OCI-LY3 (cell line): ENCODE data around the gene CCT4.
"Not testable (repeated sequence)": the region's sequence is repeated elsewhere in the genome, so short reads cannot be mapped to it uniquely, and the experiment has no call there.

ENCODE experiments used
- H2AFZ ChIP-seq: fragments of 200-600, 300-600 bp; shearing (Covaris generic); 2 replicates; pipeline ENCODE4 v1.6.0; 2014; ENCODE audit warnings: antibody characterized with exemption, low read depth, low read length
- H3K27ac ChIP-seq: fragments of 200-600, 300-600 bp; sonication (generic); 2 replicates; pipeline ENCODE4 v1.5.1; 2014; ENCODE audit warnings: mild to moderate bottlenecking, low read length, moderate library complexity, mixed read lengths
- H3K27me3 ChIP-seq: fragments of 200-600, 300-600 bp; sonication (generic); 2 replicates; pipeline ENCODE4 v1.6.1; 2014; ENCODE audit warnings: low read depth, low read length, mixed read lengths
- H3K36me3 ChIP-seq: fragments of 200-600, 300-600 bp; sonication (generic); replicated peaks from 2 replicates; pipeline ENCODE3; 2014; ENCODE audit warnings: low read depth, low read length, mixed read lengths
- H3K4me1 ChIP-seq: fragments of 300-600, 200-600 bp; sonication (generic); 2 replicates; pipeline ENCODE4 v1.6.1; 2014; ENCODE audit warnings: low read length, mixed read lengths
- H3K4me2 ChIP-seq: fragments of 200-600, 300-600 bp; sonication (generic); 2 replicates; pipeline ENCODE4 v1.6.1; 2014; ENCODE audit warnings: low read length, mixed read lengths
- H3K4me3 ChIP-seq: fragments of 300-600, 200-600 bp; sonication (generic); 2 replicates; pipeline ENCODE4 v1.5.1; 2014; ENCODE audit warnings: antibody characterized with exemption, mild to moderate bottlenecking, low read length, moderate library complexity
- H3K79me2 ChIP-seq: fragments of 300-600, 200-600 bp; shearing (Covaris generic); 2 replicates; pipeline ENCODE4 v1.6.1; 2014; ENCODE audit warnings: mild to moderate bottlenecking, low read length, mixed read lengths
- H3K9ac ChIP-seq: fragments of 300-600, 200-600 bp; shearing (Covaris generic); 2 replicates; pipeline ENCODE4 v1.6.0; 2014; ENCODE audit warnings: mild to moderate bottlenecking, low read length, moderate library complexity
- H3K9me3 ChIP-seq: fragments of 200-600, 300-600 bp; shearing (Covaris generic); 2 replicates; pipeline ENCODE4 v1.6.1; 2014; ENCODE audit warnings: low read length, mixed read lengths; ENCODE audit not compliant: insufficient read depth
- H4K20me1 ChIP-seq: fragments of 200-600, 300-600 bp; sonication (generic); 2 replicates; pipeline ENCODE4 v1.6.1; 2016; ENCODE audit warnings: low read length, mixed read lengths; ENCODE audit not compliant: insufficient read depth
- CTCF ChIP-seq: fragments of 200-600, 300-600 bp; sonication (generic); IDR thresholded peaks from 2 replicates; pipeline ENCODE4 v1.5.1; 2014; ENCODE audit warnings: antibody characterized with exemption, low read length, low read depth
- EZH2phosphoT487 ChIP-seq: fragments of 200-600 bp; shearing (Covaris generic); IDR thresholded peaks from 2 replicates; pipeline ENCODE4 v1.6.1; 2018; ENCODE audit warnings: antibody characterized with exemption, mixed run types, low read depth

Gene CCT4

GRCh38 chr2:61926531-61927477 is 38.3 kb upstream of the CCT4 start:
- H2AFZ ChIP-seq = no peak overlapping the region
- no peaks in the 10 kb centered on the region for H3K27me3 ChIP-seq
- H3K4me2 ChIP-seq = no peak overlapping the region
- H4K20me1 ChIP-seq = no peaks in the 10 kb centered on the region
- H3K9me3 ChIP-seq = no peaks in the 10 kb centered on the region
- no peak overlapping the region for H3K27ac ChIP-seq
- no peaks in the 10 kb centered on the region for H3K79me2 ChIP-seq
- no peak overlapping the region for H3K4me3 ChIP-seq
- TF ChIP-seq CTCF (no peak), EZH2phosphoT487 (no peak)
- no peaks in the 10 kb centered on the region for H3K4me1 ChIP-seq
- no peak overlapping the region for H3K9ac ChIP-seq
- no peaks in the 10 kb centered on the region for H3K36me3 ChIP-seq

GRCh38 chr2:61924895-61925663 is 36.6 kb upstream of the CCT4 start:
- H3K9me3 ChIP-seq = no peaks in the 10 kb centered on the region
- no peaks in the 10 kb centered on the region for H3K79me2 ChIP-seq
- H3K36me3 ChIP-seq = no peaks in the 10 kb centered on the region
- no peak overlapping the region for H3K4me3 ChIP-seq
- H3K4me1 ChIP-seq = no peaks in the 10 kb centered on the region
- no peak for TF ChIP-seq CTCF
- TF ChIP-seq EZH2phosphoT487 = no peak
- H4K20me1 ChIP-seq = no peaks in the 10 kb centered on the region
- no peak overlapping the region for H3K4me2 ChIP-seq
- H3K27ac ChIP-seq = no peak overlapping the region
- H3K27me3 ChIP-seq = no peaks in the 10 kb centered on the region
- H3K9ac ChIP-seq = no peak overlapping the region
- H2AFZ ChIP-seq = no peak overlapping the region

GRCh38 chr2:61922714-61923113 is 34.3 kb upstream of the CCT4 start:
- no peak overlapping the region for H3K9ac ChIP-seq
- no peaks in the 10 kb centered on the region for H3K4me1 ChIP-seq
- no peaks in the 10 kb centered on the region for H3K36me3 ChIP-seq
- TF ChIP-seq CTCF = no peak
- no peak for TF ChIP-seq EZH2phosphoT487
- no peak overlapping the region for H3K27ac ChIP-seq
- H3K9me3 ChIP-seq = no peaks in the 10 kb centered on the region
- H3K27me3 ChIP-seq = no peaks in the 10 kb centered on the region
- H3K79me2 ChIP-seq = no peaks in the 10 kb centered on the region
- no peak overlapping the region for H3K4me2 ChIP-seq
- no peak overlapping the region for H2AFZ ChIP-seq
- H3K4me3 ChIP-seq = no peak overlapping the region
- no peaks in the 10 kb centered on the region for H4K20me1 ChIP-seq

GRCh38 chr2:61920548-61920947 is 32.1 kb upstream of the CCT4 start:
- Histone ChIP-seq H3K9ac (no peak overlapping the region), H3K4me1 (no peaks in the 10 kb centered on the region), H2AFZ (no peak overlapping the region), H3K9me3 (no peaks in the 10 kb centered on the region), H4K20me1 (no peaks in the 10 kb centered on the region), H3K4me2 (no peak overlapping the region), H3K36me3 (no peaks in the 10 kb centered on the region), H3K27me3 (no peaks in the 10 kb centered on the region), H3K4me3 (no peak overlapping the region), H3K79me2 (no peaks in the 10 kb centered on the region), H3K27ac (no peak overlapping the region)
- TF ChIP-seq CTCF = no peak

- not testable (repeated sequence) for H3K4me3 ChIP-seq, H3K4me1 ChIP-seq, H3K27ac ChIP-seq, H4K20me1 ChIP-seq, H3K79me2 ChIP-seq, H2AFZ ChIP-seq, H3K9me3 ChIP-seq, H3K36me3 ChIP-seq, H3K27me3 ChIP-seq, H3K4me2 ChIP-seq, H3K9ac ChIP-seq
These were observed 26.3 kb upstream of the CCT4 start for GRCh38 chr2:61914794-61915193.
